ENCODE results near the gene CCDC159. TPM values are rescaled to one million over a fixed set of nuclear protein-coding genes. Genes with fewer than 3 reads are reported as not detected.

The CCDC159 gene
- total and polyA plus RNA-seq, 2 of the 13 experiments (the other 11 are each of a cell fraction or from before 2014, with no cell fraction given) = 1.7 to 6.3 TPM

GRCh38 chr19:11364296-11364904 lies 18.1 kb downstream of the CCDC159 start:
- H3K79me2 ChIP-seq (ENCODE audit: insufficient read depth, low read length) = no peaks in the 10 kb centered on the region
- H3K4me3 ChIP-seq (replicated peaks in 1 of 3; ENCODE audit: insufficient read depth in 1 of 3, low read depth in 2 of 3, low read length in 3 of 3) = no peak overlapping the region
- H3K27me3 ChIP-seq (ENCODE audit: control insufficient read depth in 1 of 2, insufficient read depth in 2 of 2, low read length in 2 of 2) = no peaks in the 10 kb centered on the region
- CTCF ChIA-PET (ENCODE audit: low intra/inter-chr PET ratio, low total read pairs) = no interaction called here
- H3K36me3 ChIP-seq (replicated peaks in 1 of 2; ENCODE audit: control insufficient read depth in 1 of 2, insufficient read depth in 2 of 2, low read length in 2 of 2) = peaks cover 5 to 10% of the 10 kb centered on the region in 2 experiments; a peak in 3 of 5 replicates
- TF ChIP-seq THAP8 (CRISPR knock-in tag; IDR thresholded peaks at IDR 0.05; ENCODE audit: borderline replicate concordance) (no peak), ZBTB21 (CRISPR knock-in tag; IDR thresholded peaks at IDR 0.05) (no peak), BHLHE40 (IDR thresholded peaks at IDR 0.05; ENCODE audit: low read length) (no peak), ARHGAP35 (CRISPR knock-in tag; IDR thresholded peaks at IDR 0.05; ENCODE audit: borderline replicate concordance) (no peak), MATR3 (CRISPR knock-in tag; IDR thresholded peaks at IDR 0.05) (no peak), ZNF432 (CRISPR knock-in tag; IDR thresholded peaks at IDR 0.05; ENCODE audit: borderline replicate concordance) (no peak), ZNF850 (CRISPR knock-in tag; conservative IDR thresholded peaks at IDR 0.05) (no peak), GPN1 (CRISPR knock-in tag; IDR thresholded peaks at IDR 0.05; ENCODE audit: borderline replicate concordance) (no peak), HNF4A (CRISPR knock-in tag; IDR thresholded peaks at IDR 0.05) (no peak), ZKSCAN8 (CRISPR knock-in tag; IDR thresholded peaks at IDR 0.05; ENCODE audit: borderline replicate concordance) (no peak)
- TF ChIP-seq, protein P1, sequence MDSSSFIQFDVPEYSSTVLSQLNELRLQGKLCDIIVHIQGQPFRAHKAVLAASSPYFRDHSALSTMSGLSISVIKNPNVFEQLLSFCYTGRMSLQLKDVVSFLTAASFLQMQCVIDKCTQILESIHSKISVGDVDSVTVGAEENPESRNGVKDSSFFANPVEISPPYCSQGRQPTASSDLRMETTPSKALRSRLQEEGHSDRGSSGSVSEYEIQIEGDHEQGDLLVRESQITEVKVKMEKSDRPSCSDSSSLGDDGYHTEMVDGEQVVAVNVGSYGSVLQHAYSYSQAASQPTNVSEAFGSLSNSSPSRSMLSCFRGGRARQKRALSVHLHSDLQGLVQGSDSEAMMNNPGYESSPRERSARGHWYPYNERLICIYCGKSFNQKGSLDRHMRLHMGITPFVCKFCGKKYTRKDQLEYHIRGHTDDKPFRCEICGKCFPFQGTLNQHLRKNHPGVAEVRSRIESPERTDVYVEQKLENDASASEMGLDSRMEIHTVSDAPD (CRISPR knock-in tag; IDR thresholded peaks at IDR 0.05) = no peak
- TF ChIP-seq, protein P2, sequence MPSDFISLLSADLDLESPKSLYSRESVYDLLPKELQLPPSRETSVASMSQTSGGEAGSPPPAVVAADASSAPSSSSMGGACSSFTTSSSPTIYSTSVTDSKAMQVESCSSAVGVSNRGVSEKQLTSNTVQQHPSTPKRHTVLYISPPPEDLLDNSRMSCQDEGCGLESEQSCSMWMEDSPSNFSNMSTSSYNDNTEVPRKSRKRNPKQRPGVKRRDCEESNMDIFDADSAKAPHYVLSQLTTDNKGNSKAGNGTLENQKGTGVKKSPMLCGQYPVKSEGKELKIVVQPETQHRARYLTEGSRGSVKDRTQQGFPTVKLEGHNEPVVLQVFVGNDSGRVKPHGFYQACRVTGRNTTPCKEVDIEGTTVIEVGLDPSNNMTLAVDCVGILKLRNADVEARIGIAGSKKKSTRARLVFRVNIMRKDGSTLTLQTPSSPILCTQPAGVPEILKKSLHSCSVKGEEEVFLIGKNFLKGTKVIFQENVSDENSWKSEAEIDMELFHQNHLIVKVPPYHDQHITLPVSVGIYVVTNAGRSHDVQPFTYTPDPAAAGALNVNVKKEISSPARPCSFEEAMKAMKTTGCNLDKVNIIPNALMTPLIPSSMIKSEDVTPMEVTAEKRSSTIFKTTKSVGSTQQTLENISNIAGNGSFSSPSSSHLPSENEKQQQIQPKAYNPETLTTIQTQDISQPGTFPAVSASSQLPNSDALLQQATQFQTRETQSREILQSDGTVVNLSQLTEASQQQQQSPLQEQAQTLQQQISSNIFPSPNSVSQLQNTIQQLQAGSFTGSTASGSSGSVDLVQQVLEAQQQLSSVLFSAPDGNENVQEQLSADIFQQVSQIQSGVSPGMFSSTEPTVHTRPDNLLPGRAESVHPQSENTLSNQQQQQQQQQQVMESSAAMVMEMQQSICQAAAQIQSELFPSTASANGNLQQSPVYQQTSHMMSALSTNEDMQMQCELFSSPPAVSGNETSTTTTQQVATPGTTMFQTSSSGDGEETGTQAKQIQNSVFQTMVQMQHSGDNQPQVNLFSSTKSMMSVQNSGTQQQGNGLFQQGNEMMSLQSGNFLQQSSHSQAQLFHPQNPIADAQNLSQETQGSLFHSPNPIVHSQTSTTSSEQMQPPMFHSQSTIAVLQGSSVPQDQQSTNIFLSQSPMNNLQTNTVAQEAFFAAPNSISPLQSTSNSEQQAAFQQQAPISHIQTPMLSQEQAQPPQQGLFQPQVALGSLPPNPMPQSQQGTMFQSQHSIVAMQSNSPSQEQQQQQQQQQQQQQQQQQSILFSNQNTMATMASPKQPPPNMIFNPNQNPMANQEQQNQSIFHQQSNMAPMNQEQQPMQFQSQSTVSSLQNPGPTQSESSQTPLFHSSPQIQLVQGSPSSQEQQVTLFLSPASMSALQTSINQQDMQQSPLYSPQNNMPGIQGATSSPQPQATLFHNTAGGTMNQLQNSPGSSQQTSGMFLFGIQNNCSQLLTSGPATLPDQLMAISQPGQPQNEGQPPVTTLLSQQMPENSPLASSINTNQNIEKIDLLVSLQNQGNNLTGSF (CRISPR knock-in tag; IDR thresholded peaks at IDR 0.05) = no peak
- no TSS peak for BruUV-seq (replicated peaks)
- no peaks in the 10 kb centered on the region for H4K20me1 ChIP-seq (ENCODE audit: insufficient read depth, low read length)
- no peak overlapping the region for H3K4me2 ChIP-seq (ENCODE audit: low read depth, low read length)
- H3K9me3 ChIP-seq (ENCODE audit: low read length) = no peaks in the 10 kb centered on the region
- POLR2A ChIA-PET = no interaction called here
- intact Hi-C loops (cut with micrococcal nuclease; ENCODE audit: unreplicated experiment) = no loop called here
- FAIRE-seq = no peak
- 96% methylated on average over 24 of the region's 28 CpGs for WGBS (ENCODE audit: low lambda C conversion rate)
- no peak overlapping the region for H3K27ac ChIP-seq (ENCODE audit: extremely low read length, insufficient read depth, low read length)
- no peak for DNase-seq (ENCODE audit: low spot score)
- H2AFZ ChIP-seq (ENCODE audit: low read length) = no peak overlapping the region
- H3K9ac ChIP-seq (ENCODE audit: insufficient read depth, low read depth, low read length) = no peak overlapping the region
- no peak for ATAC-seq
- in situ Hi-C loops (cut with HindIII; ENCODE audit: extremely low pct_ligation_motif_present, low pct_unique_long_range_greater_than_20kb) = no loop called here
- H3K4me1 ChIP-seq (ENCODE audit: insufficient read depth, low read length) = 0 out of 2 replicates have a peak, but pooled peaks cover 4% of the 10 kb centered on the region
